Kidney epithelial cell (primary cell): Measurements from ENCODE around the gene WDFY3. TPM values are rescaled to one million over a fixed set of nuclear protein-coding genes. Genes with fewer than 3 reads are reported as not detected.

ENCODE experiments used
- DNase-seq: peaks from one replicate; pipeline ENCODE4 v3.0.0-alpha.2; 2010; ENCODE audit warnings: low read depth
- H3K27me3 ChIP-seq: 2 replicates; pipeline ENCODE4 v1.6.0; 2011; ENCODE audit warnings: low read length; ENCODE audit not compliant: control insufficient read depth, insufficient read depth
- H3K36me3 ChIP-seq: 2 replicates; pipeline ENCODE4 v1.5.1; 2011; ENCODE audit warnings: low read length; ENCODE audit not compliant: control insufficient read depth, insufficient read depth
- H3K4me3 ChIP-seq: 2 replicates; pipeline ENCODE4 v1.5.1; 2011; ENCODE audit warnings: low read depth, mild to moderate bottlenecking, control low read depth, low read length
- total RNA-seq: library from RNA; depleted of rRNA; stranded (reverse); fragments of >200 nt; gene quantifications from 2 replicates; pipeline ENCODE4 v1.2.3, GENCODE V29; 2015
- TF ChIP-seq, protein P1 (sequence below): IDR thresholded peaks from 2 replicates; pipeline ENCODE4 v1.5.1; 2011; ENCODE audit warnings: mild to moderate bottlenecking, moderate library complexity, low read length, control low read depth, inconsistent platforms; ENCODE audit not compliant: insufficient read depth, poor library complexity, severe bottlenecking

The WDFY3 gene
- total RNA-seq, 1 donor from 2014 or later, result 54.4 TPM

DNA sequence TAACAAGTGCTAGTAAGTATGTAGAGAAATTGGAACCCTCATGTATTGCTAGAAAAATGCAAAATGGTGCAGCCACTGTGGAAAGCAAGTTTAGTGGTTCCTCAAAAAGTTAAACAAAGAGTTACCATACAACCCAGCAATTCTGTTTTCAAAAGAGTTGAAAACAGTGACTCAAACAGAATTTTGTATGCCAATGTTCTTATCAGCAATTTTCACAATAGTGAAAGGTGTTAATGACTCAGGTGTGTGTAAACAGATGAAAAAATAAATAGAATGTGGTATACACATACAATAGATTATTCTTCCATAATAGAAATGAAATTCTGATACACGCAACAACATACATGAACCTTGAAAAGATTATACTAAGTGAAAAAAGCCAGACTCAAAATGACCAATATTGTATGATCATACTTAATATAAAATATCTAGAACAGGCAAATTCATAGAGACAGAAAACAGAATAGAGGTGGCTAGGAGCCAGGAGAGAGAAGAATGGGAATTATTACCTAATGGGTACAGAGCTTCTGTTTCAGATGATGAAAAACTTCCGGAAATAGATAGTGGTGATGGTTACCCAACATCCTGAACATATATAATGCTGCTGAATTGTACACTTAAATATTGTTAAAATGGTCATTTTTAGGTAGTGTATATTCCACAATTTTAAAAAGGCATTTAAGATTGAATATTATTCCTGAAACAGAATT, 51.6 kb downstream of the WDFY3 start:
- Histone ChIP-seq H3K27me3 (no peaks in the 10 kb centered on the region), H3K4me3 (no peak overlapping the region), H3K36me3 (no peaks in the 10 kb centered on the region)
- no peak for DNase-seq
- TF ChIP-seq, protein P1, sequence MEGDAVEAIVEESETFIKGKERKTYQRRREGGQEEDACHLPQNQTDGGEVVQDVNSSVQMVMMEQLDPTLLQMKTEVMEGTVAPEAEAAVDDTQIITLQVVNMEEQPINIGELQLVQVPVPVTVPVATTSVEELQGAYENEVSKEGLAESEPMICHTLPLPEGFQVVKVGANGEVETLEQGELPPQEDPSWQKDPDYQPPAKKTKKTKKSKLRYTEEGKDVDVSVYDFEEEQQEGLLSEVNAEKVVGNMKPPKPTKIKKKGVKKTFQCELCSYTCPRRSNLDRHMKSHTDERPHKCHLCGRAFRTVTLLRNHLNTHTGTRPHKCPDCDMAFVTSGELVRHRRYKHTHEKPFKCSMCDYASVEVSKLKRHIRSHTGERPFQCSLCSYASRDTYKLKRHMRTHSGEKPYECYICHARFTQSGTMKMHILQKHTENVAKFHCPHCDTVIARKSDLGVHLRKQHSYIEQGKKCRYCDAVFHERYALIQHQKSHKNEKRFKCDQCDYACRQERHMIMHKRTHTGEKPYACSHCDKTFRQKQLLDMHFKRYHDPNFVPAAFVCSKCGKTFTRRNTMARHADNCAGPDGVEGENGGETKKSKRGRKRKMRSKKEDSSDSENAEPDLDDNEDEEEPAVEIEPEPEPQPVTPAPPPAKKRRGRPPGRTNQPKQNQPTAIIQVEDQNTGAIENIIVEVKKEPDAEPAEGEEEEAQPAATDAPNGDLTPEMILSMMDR, result no peak

DNA sequence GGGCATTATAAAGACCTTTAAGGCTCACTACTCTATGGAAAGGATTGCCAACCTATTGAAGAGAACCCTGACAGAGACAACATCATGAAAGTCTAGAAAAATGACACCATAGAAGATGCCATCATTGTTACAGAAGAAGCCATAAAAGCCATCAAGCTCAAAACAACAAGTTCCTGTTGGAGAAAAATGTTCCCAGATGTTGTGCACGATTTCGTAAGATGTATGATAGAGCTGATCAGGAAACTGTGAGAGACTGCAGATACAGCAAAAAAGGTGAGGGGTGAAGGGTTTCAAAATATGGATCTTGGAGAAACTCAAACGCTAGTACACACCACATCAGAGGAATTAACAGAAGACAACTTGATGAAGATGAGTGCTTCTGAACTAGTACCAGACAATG, 53.3 kb downstream of the WDFY3 start:
- no peak for DNase-seq
- no peaks in the 10 kb centered on the region for H3K27me3 ChIP-seq
- no peaks in the 10 kb centered on the region for H3K36me3 ChIP-seq
- TF ChIP-seq, protein P1, result no peak
- H3K4me3 ChIP-seq, result no peak overlapping the region

DNA sequence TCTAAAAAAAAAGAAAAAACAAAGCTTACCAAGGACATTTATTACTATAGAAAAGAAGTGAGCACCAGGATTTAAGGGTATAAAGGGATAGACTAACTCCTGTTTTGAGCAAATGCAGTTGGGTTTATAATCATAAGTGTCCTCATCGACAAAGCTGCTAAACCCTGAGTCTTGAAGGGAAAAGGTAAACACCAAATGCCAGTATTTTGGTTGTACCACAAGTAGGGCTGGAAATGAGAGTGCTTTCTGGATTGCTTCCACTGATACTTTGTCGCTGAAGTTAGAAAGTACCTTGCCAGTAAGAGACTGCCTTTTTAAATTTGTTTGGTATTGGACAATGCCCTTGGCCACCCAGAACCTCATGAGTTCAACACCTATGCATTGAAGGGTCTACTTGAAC, 53.7 kb downstream of the WDFY3 start:
- H3K4me3 ChIP-seq, result no peak overlapping the region
- TF ChIP-seq, protein P1, result no peak
- H3K27me3 ChIP-seq, result no peaks in the 10 kb centered on the region
- no peak for DNase-seq
- no peaks in the 10 kb centered on the region for H3K36me3 ChIP-seq

DNA sequence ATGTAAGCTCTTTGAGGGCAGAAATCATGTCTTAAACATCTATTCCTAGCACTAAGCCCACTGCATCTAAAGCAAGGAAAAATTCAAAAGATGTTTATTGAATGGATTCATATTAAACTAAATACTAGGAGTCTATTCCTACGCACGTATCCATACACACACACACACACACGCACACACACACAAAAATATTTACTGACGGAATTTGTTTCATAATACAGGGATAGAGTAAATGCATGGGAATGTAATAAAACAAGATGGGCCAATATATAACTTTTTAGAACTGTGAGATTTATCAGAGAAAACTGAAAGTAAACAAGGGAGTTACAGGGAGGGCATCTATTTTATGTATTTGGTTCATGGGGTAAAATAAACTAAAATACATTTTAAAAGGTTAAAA, 57.6 kb downstream of the WDFY3 start:
- DNase-seq, result no peak
- H3K36me3 ChIP-seq, result no peaks in the 10 kb centered on the region
- no peak overlapping the region for H3K4me3 ChIP-seq
- TF ChIP-seq, protein P1, result no peak
- no peaks in the 10 kb centered on the region for H3K27me3 ChIP-seq

DNA sequence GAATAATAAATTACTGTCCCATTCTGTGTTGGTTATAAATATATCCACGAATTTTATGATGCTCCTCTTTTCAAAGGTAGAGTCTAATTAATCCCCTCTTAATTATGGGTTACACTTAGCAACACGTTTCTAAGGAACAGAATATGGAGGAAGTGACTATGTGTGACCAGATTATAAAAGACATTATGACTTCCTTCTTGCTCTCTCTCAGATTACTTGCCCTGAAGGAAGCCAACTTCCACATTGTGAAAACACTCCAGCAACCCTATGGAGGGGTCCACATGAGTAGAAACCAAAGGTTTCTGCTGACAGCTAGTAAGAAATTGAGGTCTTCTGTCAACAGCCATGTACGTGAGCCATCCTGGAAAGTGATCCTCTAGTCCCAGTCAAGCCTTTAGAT, 59.3 kb downstream of the WDFY3 start:
- Histone ChIP-seq H3K36me3 (no peaks in the 10 kb centered on the region), H3K27me3 (no peaks in the 10 kb centered on the region), H3K4me3 (no peak overlapping the region)
- DNase-seq, result no peak
- TF ChIP-seq, protein P1, result no peak

DNA sequence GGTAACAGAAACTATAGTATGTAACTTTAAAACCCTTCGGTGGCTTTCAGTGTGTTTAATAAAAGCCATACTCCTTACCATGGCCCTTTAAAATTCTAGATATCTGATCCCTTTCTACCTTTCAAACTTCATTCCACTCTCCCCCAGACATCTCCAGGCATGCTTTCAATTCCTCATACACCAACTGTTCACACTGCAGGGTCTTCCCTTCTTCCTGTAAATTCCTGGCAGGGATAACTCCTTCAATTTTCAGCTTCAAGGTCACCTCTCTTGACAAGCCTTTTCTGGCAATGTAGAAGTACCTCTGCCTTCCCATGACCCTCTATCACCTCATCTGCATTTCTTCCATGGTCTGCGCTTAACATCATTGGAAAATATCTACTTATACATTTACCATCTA, 60.8 kb downstream of the WDFY3 start:
- no peak for DNase-seq
- H3K36me3 ChIP-seq, result no peaks in the 10 kb centered on the region
- H3K4me3 ChIP-seq, result no peak overlapping the region

More for the DNA sequence above, 60.8 kb downstream of the WDFY3 start:
- H3K27me3 ChIP-seq, result no peaks in the 10 kb centered on the region
- TF ChIP-seq, protein P1, result no peak
